ENCODE measurements around the gene TMOD4. TPM values are rescaled to one million over a fixed set of nuclear protein-coding genes. Genes with fewer than 3 reads are reported as not detected.
"Not testable (repeated sequence)": the region's sequence is repeated elsewhere in the genome, so short reads cannot be mapped to it uniquely, and the experiment has no call there.

Gene TMOD4
- polyA plus RNA-seq, 1 donor, result 0.64 TPM

DNA sequence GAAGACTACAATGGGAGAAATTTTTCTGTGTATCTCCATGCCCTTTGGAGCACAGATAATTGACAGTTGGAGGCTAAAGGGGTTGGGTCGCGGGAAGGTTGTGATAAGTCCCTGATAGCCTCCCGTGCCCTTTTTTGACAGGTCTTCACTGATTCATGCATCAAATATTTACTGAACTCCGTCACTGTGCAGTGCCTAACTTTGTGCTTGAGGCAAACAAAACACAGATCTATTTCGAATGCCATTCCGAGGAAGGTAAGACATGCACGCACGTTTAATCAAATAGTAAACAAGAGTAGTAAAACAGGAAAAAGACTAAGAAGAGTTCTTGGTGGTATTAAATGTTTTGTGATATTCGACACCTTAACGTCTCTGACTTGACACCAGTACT is 22.1 kb upstream of the TMOD4 start:
- Histone ChIP-seq H3K4me1 (ENCODE audit: control insufficient read depth, insufficient read depth, low read length) (peaks cover 8% of the 10 kb centered on the region), H3K27ac (ENCODE audit: low read length) (peak overlapping the region; percentile 93), H3K4me3 (ENCODE audit: low read length) (peak overlapping the region; percentile 92), H3K36me3 (ENCODE audit: control insufficient read depth, insufficient read depth, low read length) (peaks cover 7% of the 10 kb centered on the region), H3K9me3 (ENCODE audit: control insufficient read depth, low read depth, low read length) (no peaks in the 10 kb centered on the region), H3K27me3 (ENCODE audit: control insufficient read depth, insufficient read depth, low read length) (no peaks in the 10 kb centered on the region)
- peak; percentile 29 to 66 for DNase-seq
- WGBS (ENCODE audit: insufficient coverage, low lambda C conversion rate), result 0% methylated on average over 3 of the region's 10 CpGs

DNA sequence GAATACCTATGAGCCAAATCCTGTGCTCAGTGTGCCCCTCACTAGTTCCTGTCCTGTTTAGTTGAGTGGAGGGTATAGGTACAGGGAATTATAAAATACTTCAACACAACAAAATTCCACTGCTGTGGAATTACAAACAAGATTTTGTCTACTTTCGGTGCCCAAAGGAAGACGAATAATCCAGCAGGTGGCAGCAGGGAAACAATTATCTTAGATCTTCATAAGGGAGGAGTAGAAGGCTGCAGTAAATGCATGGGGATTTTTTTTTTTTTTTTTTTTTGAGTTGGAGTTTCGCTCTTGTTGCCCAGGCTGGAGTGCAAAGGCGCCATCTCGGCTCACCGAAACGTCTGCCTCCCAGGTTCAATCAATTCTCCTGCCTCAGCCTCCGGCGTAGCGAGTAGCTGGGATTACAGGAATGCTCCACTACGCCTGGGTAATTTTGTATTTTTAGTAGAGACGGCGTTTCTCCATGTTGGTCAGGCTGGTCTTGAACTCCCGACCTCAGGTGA is 20.6 kb upstream of the TMOD4 start:
- H3K27me3 ChIP-seq (ENCODE audit: control insufficient read depth, insufficient read depth, low read length), result no peaks in the 10 kb centered on the region
- peak; percentile 61 to 74 for DNase-seq
- H3K27ac ChIP-seq (ENCODE audit: low read length), result no peak overlapping the region
- H3K4me1 ChIP-seq (ENCODE audit: control insufficient read depth, insufficient read depth, low read length), result peaks cover 8% of the 10 kb centered on the region
- no peak overlapping the region for H3K4me3 ChIP-seq (ENCODE audit: low read length)
- WGBS (ENCODE audit: insufficient coverage, low lambda C conversion rate), result 0% methylated on average over 2 of the region's 14 CpGs
- no peaks in the 10 kb centered on the region for H3K36me3 ChIP-seq (ENCODE audit: control insufficient read depth, insufficient read depth, low read length)
- H3K9me3 ChIP-seq (ENCODE audit: control insufficient read depth, low read depth, low read length), result no peaks in the 10 kb centered on the region

- not testable (repeated sequence) for H3K4me1 ChIP-seq (ENCODE audit: control insufficient read depth, insufficient read depth, low read length)
- DNase-seq, result peak; percentile 51 to 55
Observed at GRCh38 chr1:151194894-151195594, 19.3 kb upstream of the TMOD4 start.

GRCh38 chr1:151193856-151194255 is 18.1 kb upstream of the TMOD4 start:
- WGBS (ENCODE audit: insufficient coverage, low lambda C conversion rate), result 100% methylated on average over 1 of the region's 1 CpG
- H3K27ac ChIP-seq (ENCODE audit: low read length), result no peak overlapping the region
- peaks cover 5% of the 10 kb centered on the region for H3K4me1 ChIP-seq (ENCODE audit: control insufficient read depth, insufficient read depth, low read length)
- no peaks in the 10 kb centered on the region for H3K9me3 ChIP-seq (ENCODE audit: control insufficient read depth, low read depth, low read length)
- no peak overlapping the region for H3K4me3 ChIP-seq (ENCODE audit: low read length)
- DNase-seq, result no peak
- H3K36me3 ChIP-seq (ENCODE audit: control insufficient read depth, insufficient read depth, low read length), result no peaks in the 10 kb centered on the region
- no peaks in the 10 kb centered on the region for H3K27me3 ChIP-seq (ENCODE audit: control insufficient read depth, insufficient read depth, low read length)

More at GRCh38 chr1:151194894-151195594, 19.3 kb upstream of the TMOD4 start:
- not testable (repeated sequence) for H3K9me3 ChIP-seq (ENCODE audit: control insufficient read depth, low read depth, low read length); H3K27ac ChIP-seq (ENCODE audit: low read length); H3K4me3 ChIP-seq (ENCODE audit: low read length); H3K36me3 ChIP-seq (ENCODE audit: control insufficient read depth, insufficient read depth, low read length); H3K27me3 ChIP-seq (ENCODE audit: control insufficient read depth, insufficient read depth, low read length)
- WGBS (ENCODE audit: insufficient coverage, low lambda C conversion rate), result 60% methylated on average over 1 of the region's 17 CpGs

DNA sequence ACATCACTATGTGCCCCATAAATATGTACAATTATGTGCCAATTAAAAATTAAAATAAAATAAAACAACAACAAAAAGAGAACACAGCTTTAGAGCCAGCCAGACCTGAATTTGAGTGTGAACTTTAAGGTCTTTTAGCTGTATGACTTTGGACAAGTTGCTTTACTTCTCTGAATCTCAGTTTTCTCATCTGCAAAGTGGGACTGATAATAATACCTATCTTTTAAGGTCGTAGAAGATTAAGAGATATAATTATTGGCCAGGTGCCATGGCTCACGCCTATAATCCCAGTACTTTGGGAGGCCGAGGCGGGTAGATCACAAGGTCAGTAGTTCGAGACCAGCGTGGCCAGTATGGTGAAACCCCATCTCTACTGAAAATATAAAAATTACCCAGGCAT is 17.5 kb upstream of the TMOD4 start:
- H3K4me3 ChIP-seq (ENCODE audit: low read length), result no peak overlapping the region
- 60% methylated on average over 1 of the region's 6 CpGs for WGBS (ENCODE audit: insufficient coverage, low lambda C conversion rate)
- H3K27me3 ChIP-seq (ENCODE audit: control insufficient read depth, insufficient read depth, low read length), result no peaks in the 10 kb centered on the region
- H3K27ac ChIP-seq (ENCODE audit: low read length), result no peak overlapping the region
- peaks cover 7% of the 10 kb centered on the region for H3K4me1 ChIP-seq (ENCODE audit: control insufficient read depth, insufficient read depth, low read length)
- DNase-seq, result no peak
- H3K9me3 ChIP-seq (ENCODE audit: control insufficient read depth, low read depth, low read length), result no peaks in the 10 kb centered on the region
- H3K36me3 ChIP-seq (ENCODE audit: control insufficient read depth, insufficient read depth, low read length), result no peaks in the 10 kb centered on the region

GRCh38 chr1:151192047-151192446 is 16.3 kb upstream of the TMOD4 start:
- DNase-seq, result no peak

GRCh38 chr1:151189637-151190445 is 14.1 kb upstream of the TMOD4 start, which contains the start of gene VPS72:
VPS72 (minus strand) TSS chr1:151190197; CDS start chr1:151190121, 76 bp downstream.
- Histone ChIP-seq H3K27me3 (ENCODE audit: control insufficient read depth, insufficient read depth, low read length) (no peaks in the 10 kb centered on the region), H3K36me3 (ENCODE audit: control insufficient read depth, insufficient read depth, low read length) (peaks cover 8% of the 10 kb centered on the region)

More at GRCh38 chr1:151192047-151192446, 16.3 kb upstream of the TMOD4 start:
- WGBS (ENCODE audit: insufficient coverage, low lambda C conversion rate), result no CpG with 5 or more reads among the region's 7 CpGs
- Histone ChIP-seq H3K36me3 (ENCODE audit: control insufficient read depth, insufficient read depth, low read length) (no peaks in the 10 kb centered on the region), H3K9me3 (ENCODE audit: control insufficient read depth, low read depth, low read length) (no peaks in the 10 kb centered on the region), H3K27me3 (ENCODE audit: control insufficient read depth, insufficient read depth, low read length) (no peaks in the 10 kb centered on the region), H3K27ac (ENCODE audit: low read length) (no peak overlapping the region), H3K4me1 (ENCODE audit: control insufficient read depth, insufficient read depth, low read length) (peaks cover 4% of the 10 kb centered on the region), H3K4me3 (ENCODE audit: low read length) (no peak overlapping the region)

DNA sequence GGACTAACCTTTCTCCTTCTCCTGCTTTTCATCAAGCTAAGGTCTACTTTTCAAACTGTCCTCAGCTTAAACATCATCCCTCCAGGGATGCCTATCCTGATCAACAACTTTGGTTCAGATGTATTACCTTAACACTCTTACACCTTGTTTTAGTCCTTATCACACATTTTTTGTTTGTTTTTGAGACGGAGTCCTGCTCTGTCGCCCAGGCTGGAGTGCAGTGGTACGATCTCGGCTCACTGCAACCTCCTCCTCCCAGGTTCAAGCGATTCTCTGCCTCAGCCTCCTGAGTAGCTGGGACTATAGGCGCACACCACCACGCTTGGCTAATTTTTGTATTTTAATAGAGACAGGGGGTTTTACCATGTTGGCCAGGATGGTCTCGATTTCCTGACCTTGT is 12.9 kb upstream of the TMOD4 start:
- peaks cover 17% of the 10 kb centered on the region for H3K36me3 ChIP-seq (ENCODE audit: control insufficient read depth, insufficient read depth, low read length)
- DNase-seq; H3K27ac ChIP-seq (ENCODE audit: low read length); H3K4me1 ChIP-seq (ENCODE audit: control insufficient read depth, insufficient read depth, low read length); H3K27me3 ChIP-seq (ENCODE audit: control insufficient read depth, insufficient read depth, low read length); H3K9me3 ChIP-seq (ENCODE audit: control insufficient read depth, low read depth, low read length): not testable (repeated sequence)
- peak overlapping the region; percentile 84 for H3K4me3 ChIP-seq (ENCODE audit: low read length)
- no CpG with 5 or more reads among the region's 8 CpGs for WGBS (ENCODE audit: insufficient coverage, low lambda C conversion rate)

More at GRCh38 chr1:151189637-151190445, 14.1 kb upstream of the TMOD4 start, which contains the start of gene VPS72:
- WGBS (ENCODE audit: insufficient coverage, low lambda C conversion rate), result 0% methylated on average over 4 of the region's 42 CpGs
- peaks cover 4% of the 10 kb centered on the region for H3K4me1 ChIP-seq (ENCODE audit: control insufficient read depth, insufficient read depth, low read length)
- H3K27ac ChIP-seq (ENCODE audit: low read length), result peak within 1 kb of the TSS; percentile 83
- H3K4me3 ChIP-seq (ENCODE audit: low read length), result peak within 1 kb of the TSS; percentile 84
- peak; percentile 84 to 93 for DNase-seq
- H3K9me3 ChIP-seq (ENCODE audit: control insufficient read depth, low read depth, low read length), result no peaks in the 10 kb centered on the region

- H3K4me3 ChIP-seq (ENCODE audit: low read length), result no peak overlapping the region
Observed at GRCh38 chr1:151187205-151187604, 11.4 kb upstream of the TMOD4 start.

DNA sequence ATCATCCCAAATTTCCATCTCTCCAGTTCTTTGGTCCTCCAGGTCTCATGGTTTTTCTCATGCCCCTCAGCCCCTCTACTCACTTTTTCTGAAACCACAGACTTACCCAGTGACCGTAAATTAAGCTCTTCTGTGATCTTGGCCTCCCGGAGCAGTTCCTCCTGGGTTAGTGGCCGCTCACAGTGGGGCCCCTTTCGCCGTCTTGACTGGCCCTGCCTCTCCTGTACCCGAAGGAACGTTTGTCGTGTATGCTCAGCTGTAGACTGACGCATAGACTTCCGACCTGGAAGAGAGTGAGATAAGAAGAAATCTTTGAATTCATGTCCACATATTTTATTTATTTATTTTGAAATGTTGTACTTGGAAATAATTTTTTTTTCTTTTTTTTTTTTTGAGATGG is 8.4 kb upstream of the TMOD4 start:
- no CpG with 5 or more reads among the region's 10 CpGs for WGBS (ENCODE audit: insufficient coverage, low lambda C conversion rate)
- no peak overlapping the region for H3K4me3 ChIP-seq (ENCODE audit: low read length)
- H3K27me3 ChIP-seq (ENCODE audit: control insufficient read depth, insufficient read depth, low read length), result no peaks in the 10 kb centered on the region
- no peak overlapping the region for H3K27ac ChIP-seq (ENCODE audit: low read length)
- peaks cover 4% of the 10 kb centered on the region for H3K4me1 ChIP-seq (ENCODE audit: control insufficient read depth, insufficient read depth, low read length)
- DNase-seq, result no peak
- peaks cover 51% of the 10 kb centered on the region for H3K36me3 ChIP-seq (ENCODE audit: control insufficient read depth, insufficient read depth, low read length)
- no peaks in the 10 kb centered on the region for H3K9me3 ChIP-seq (ENCODE audit: control insufficient read depth, low read depth, low read length)

More at GRCh38 chr1:151187205-151187604, 11.4 kb upstream of the TMOD4 start:
- Histone ChIP-seq H3K9me3 (ENCODE audit: control insufficient read depth, low read depth, low read length) (no peaks in the 10 kb centered on the region), H3K4me1 (ENCODE audit: control insufficient read depth, insufficient read depth, low read length) (peaks cover 4% of the 10 kb centered on the region), H3K27ac (ENCODE audit: low read length) (no peak overlapping the region), H3K36me3 (ENCODE audit: control insufficient read depth, insufficient read depth, low read length) (peaks cover 30% of the 10 kb centered on the region), H3K27me3 (ENCODE audit: control insufficient read depth, insufficient read depth, low read length) (no peaks in the 10 kb centered on the region)
- no CpG with 5 or more reads among the region's 1 CpG for WGBS (ENCODE audit: insufficient coverage, low lambda C conversion rate)
- DNase-seq, result no peak

Measured in large intestine (tissue), 3 donors.